ENCODE results near the gene NEUROG1.

The NEUROG1 gene

GRCh38 chr5:135569755-135570452, 34.1 kb upstream of the NEUROG1 start:
- Histone ChIP-seq H3K27ac (ENCODE audit: low read depth, low read length, poor library complexity, severe bottlenecking) (no peak overlapping the region), H2AFZ (ENCODE audit: low read length) (no peak overlapping the region), H3K9me3 (ENCODE audit: low read length) (no peaks in the 10 kb centered on the region)

GRCh38 chr5:135568923-135569360, 33.2 kb upstream of the NEUROG1 start:
- Histone ChIP-seq H3K9me3 (ENCODE audit: low read length) (no peaks in the 10 kb centered on the region), H3K27me3 (ENCODE audit: insufficient read depth, low read length) (no peaks in the 10 kb centered on the region; the same call in 1 of the 2 replicates), H2AFZ (ENCODE audit: low read length) (no peak overlapping the region), H3K27ac (ENCODE audit: low read depth, low read length, poor library complexity, severe bottlenecking) (no peak overlapping the region), H3K4me2 (ENCODE audit: low read length) (no peak overlapping the region), H3K4me3 (ENCODE audit: low read depth, low read length, poor library complexity, severe bottlenecking) (no peak overlapping the region), H3K4me1 (ENCODE audit: insufficient read depth, low read length, severe bottlenecking) (no peaks in the 10 kb centered on the region), H3K79me2 (ENCODE audit: insufficient read depth, low read length) (no peaks in the 10 kb centered on the region), H3K36me3 (ENCODE audit: insufficient read depth, low read length) (no peaks in the 10 kb centered on the region), H3F3A (ENCODE audit: insufficient read depth, low read length) (no peaks in the 10 kb centered on the region), H3K9ac (ENCODE audit: low read length) (no peak overlapping the region), H3K9me2 (ENCODE audit: low read depth, low read length) (no peaks in the 10 kb centered on the region), H4K20me1 (ENCODE audit: insufficient read depth, low read length) (no peaks in the 10 kb centered on the region)
- TF ChIP-seq, protein P1, sequence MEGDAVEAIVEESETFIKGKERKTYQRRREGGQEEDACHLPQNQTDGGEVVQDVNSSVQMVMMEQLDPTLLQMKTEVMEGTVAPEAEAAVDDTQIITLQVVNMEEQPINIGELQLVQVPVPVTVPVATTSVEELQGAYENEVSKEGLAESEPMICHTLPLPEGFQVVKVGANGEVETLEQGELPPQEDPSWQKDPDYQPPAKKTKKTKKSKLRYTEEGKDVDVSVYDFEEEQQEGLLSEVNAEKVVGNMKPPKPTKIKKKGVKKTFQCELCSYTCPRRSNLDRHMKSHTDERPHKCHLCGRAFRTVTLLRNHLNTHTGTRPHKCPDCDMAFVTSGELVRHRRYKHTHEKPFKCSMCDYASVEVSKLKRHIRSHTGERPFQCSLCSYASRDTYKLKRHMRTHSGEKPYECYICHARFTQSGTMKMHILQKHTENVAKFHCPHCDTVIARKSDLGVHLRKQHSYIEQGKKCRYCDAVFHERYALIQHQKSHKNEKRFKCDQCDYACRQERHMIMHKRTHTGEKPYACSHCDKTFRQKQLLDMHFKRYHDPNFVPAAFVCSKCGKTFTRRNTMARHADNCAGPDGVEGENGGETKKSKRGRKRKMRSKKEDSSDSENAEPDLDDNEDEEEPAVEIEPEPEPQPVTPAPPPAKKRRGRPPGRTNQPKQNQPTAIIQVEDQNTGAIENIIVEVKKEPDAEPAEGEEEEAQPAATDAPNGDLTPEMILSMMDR (IDR thresholded peaks at IDR 0.05; ENCODE audit: low read length) = no peak
- TF ChIP-seq EZH2 (IDR thresholded peaks at IDR 0.05; ENCODE audit: borderline replicate concordance, low read length) = no peak

More at GRCh38 chr5:135569755-135570452, 34.1 kb upstream of the NEUROG1 start:
- Histone ChIP-seq H3F3A (ENCODE audit: insufficient read depth, low read length) (no peaks in the 10 kb centered on the region), H3K9me2 (ENCODE audit: low read depth, low read length) (no peaks in the 10 kb centered on the region), H3K9ac (ENCODE audit: low read length) (no peak overlapping the region), H3K27me3 (ENCODE audit: insufficient read depth, low read length) (no peaks in the 10 kb centered on the region; the same call in 1 of the 2 replicates), H3K4me3 (ENCODE audit: low read depth, low read length, poor library complexity, severe bottlenecking) (no peak overlapping the region), H3K4me2 (ENCODE audit: low read length) (no peak overlapping the region), H3K79me2 (ENCODE audit: insufficient read depth, low read length) (no peaks in the 10 kb centered on the region), H3K4me1 (ENCODE audit: insufficient read depth, low read length, severe bottlenecking) (no peaks in the 10 kb centered on the region), H3K36me3 (ENCODE audit: insufficient read depth, low read length) (no peaks in the 10 kb centered on the region), H4K20me1 (ENCODE audit: insufficient read depth, low read length) (no peaks in the 10 kb centered on the region)
- TF ChIP-seq, protein P1 (IDR thresholded peaks at IDR 0.05; ENCODE audit: low read length) = no peak
- no peak for TF ChIP-seq EZH2 (IDR thresholded peaks at IDR 0.05; ENCODE audit: borderline replicate concordance, low read length)

DNA sequence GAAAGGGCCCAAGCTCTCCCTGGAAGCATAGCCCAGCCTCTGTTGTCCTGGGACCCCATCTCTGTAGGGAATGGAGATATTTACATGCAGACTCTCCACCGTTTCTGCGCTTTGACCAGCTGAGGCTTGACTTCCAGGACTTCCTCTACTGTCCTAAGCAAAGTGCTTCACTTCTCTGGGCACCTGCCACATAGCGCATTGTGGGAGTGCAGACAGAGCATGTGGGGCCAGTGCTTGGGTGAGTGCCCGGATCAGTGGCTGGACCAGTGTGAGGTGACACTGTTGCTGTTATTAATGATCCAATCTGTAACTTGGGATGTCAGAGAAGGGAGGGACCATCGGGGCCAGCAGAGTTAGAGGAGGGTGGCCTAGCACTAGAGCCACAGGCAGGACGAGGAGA, 32.5 kb upstream of the NEUROG1 start:
- H3K27ac ChIP-seq (ENCODE audit: low read depth, low read length, poor library complexity, severe bottlenecking) = no peak overlapping the region
- H3K9me2 ChIP-seq (ENCODE audit: low read depth, low read length) = no peaks in the 10 kb centered on the region
- H3K4me1 ChIP-seq (ENCODE audit: insufficient read depth, low read length, severe bottlenecking) = no peaks in the 10 kb centered on the region
- H3K4me2 ChIP-seq (ENCODE audit: low read length) = no peak overlapping the region
- no peak overlapping the region for H2AFZ ChIP-seq (ENCODE audit: low read length)
- H3K9ac ChIP-seq (ENCODE audit: low read length) = no peak overlapping the region
- no peaks in the 10 kb centered on the region; the same call in 1 of the 2 replicates for H3K27me3 ChIP-seq (ENCODE audit: insufficient read depth, low read length)
- no peaks in the 10 kb centered on the region for H3K36me3 ChIP-seq (ENCODE audit: insufficient read depth, low read length)
- no peaks in the 10 kb centered on the region for H3F3A ChIP-seq (ENCODE audit: insufficient read depth, low read length)
- H4K20me1 ChIP-seq (ENCODE audit: insufficient read depth, low read length) = no peaks in the 10 kb centered on the region
- no peak overlapping the region for H3K4me3 ChIP-seq (ENCODE audit: low read depth, low read length, poor library complexity, severe bottlenecking)
- no peaks in the 10 kb centered on the region for H3K79me2 ChIP-seq (ENCODE audit: insufficient read depth, low read length)
- H3K9me3 ChIP-seq (ENCODE audit: low read length) = no peaks in the 10 kb centered on the region
- TF ChIP-seq, protein P1 (IDR thresholded peaks at IDR 0.05; ENCODE audit: low read length) = no peak
- no peak for TF ChIP-seq EZH2 (IDR thresholded peaks at IDR 0.05; ENCODE audit: borderline replicate concordance, low read length)
